IMR-90 (cell line): ENCODE data around the gene PBX3. TPM values are rescaled to one million over a fixed set of nuclear protein-coding genes. Genes with fewer than 3 reads are reported as not detected.

Source experiments
- ATAC-seq: fragments of 200-7000 bp; cut with Tn5 transposase; 2 replicates; pipeline ENCODE4 v1.9.1; 2020; ENCODE audit warnings: low read depth, mild to moderate bottlenecking, moderate library complexity
- BruUV-seq: library from RNA; stranded (reverse); fragments of 400-500 nt; replicated peaks from 2 replicates; lab custom pipeline; 2021; lab: Mats Ljungman, UMichigan
- CTCF ChIA-PET: fragments of 300-600 bp; formaldehyde crosslinking; extraction: SDS; loops from one replicate; lab custom pipeline; 2021; ENCODE audit warnings: antibody characterized with exemption; lab: Yijun Ruan, JAX
- POLR2A ChIA-PET: fragments of 300-600 bp; sonication (Branson Sonifier 250); formaldehyde crosslinking; loops from one replicate; lab custom pipeline; 2022; ENCODE audit warnings: antibody characterized with exemption; ENCODE audit not compliant: unreplicated experiment; lab: Charles Lee
- DNase-seq: peaks from one replicate; pipeline ENCODE4 v3.0.0; 2013
- H2AFZ ChIP-seq: replicated peaks from 2 replicates; pipeline ENCODE3; 2013; ENCODE audit warnings: low read length, mild to moderate bottlenecking; ENCODE audit not compliant: poor library complexity
- H2AK5ac ChIP-seq: 2 replicates; pipeline ENCODE4 v1.6.1; 2013; ENCODE audit warnings: low read depth, low read length, inconsistent platforms
- H2AK9ac ChIP-seq: replicated peaks from 2 replicates; pipeline ENCODE3; 2013; ENCODE audit warnings: mild to moderate bottlenecking, low read depth, low read length, moderate library complexity; ENCODE audit not compliant: poor library complexity
- H2BK120ac ChIP-seq: 2 replicates; pipeline ENCODE4 v1.6.1; 2013; ENCODE audit warnings: low read depth, low read length, inconsistent platforms
- H2BK15ac ChIP-seq: 3 replicates; pipeline ENCODE4 v1.6.1; 2013; ENCODE audit warnings: low read depth, low read length, inconsistent platforms
- H2BK20ac ChIP-seq: 2 replicates; pipeline ENCODE4 v1.6.1; 2013; ENCODE audit warnings: low read depth, mild to moderate bottlenecking, inconsistent platforms, low read length, moderate library complexity
- H2BK5ac ChIP-seq: 2 replicates; pipeline ENCODE4 v1.6.1; 2013; ENCODE audit warnings: mild to moderate bottlenecking, low read depth, low read length, inconsistent platforms; ENCODE audit not compliant: poor library complexity, severe bottlenecking
- H3K14ac ChIP-seq: replicated peaks from 2 replicates; pipeline ENCODE4 v1.6.1; 2013; ENCODE audit warnings: low read depth, low read length, inconsistent platforms
- H3K18ac ChIP-seq: 2 replicates; pipeline ENCODE4 v1.6.1; 2013; ENCODE audit warnings: low read depth, low read length, control low read depth
- H3K23ac ChIP-seq: 2 replicates; pipeline ENCODE4 v1.6.1; 2013; ENCODE audit warnings: low read depth, low read length, inconsistent platforms
- H3K27ac ChIP-seq: 2 replicates; pipeline ENCODE4 v1.5.1; 2013; ENCODE audit warnings: mild to moderate bottlenecking, control low read depth, low read length; ENCODE audit not compliant: insufficient read depth
- H3K27me3 ChIP-seq: 2 replicates; pipeline ENCODE4 v1.6.1; 2013; ENCODE audit warnings: low read length; ENCODE audit not compliant: control insufficient read depth, insufficient read depth
- H3K36me3 ChIP-seq: 2 replicates; pipeline ENCODE4 v1.6.1; 2013; ENCODE audit warnings: low read length, mixed read lengths; ENCODE audit not compliant: control insufficient read depth, insufficient read depth
- H3K4ac ChIP-seq: 2 replicates; pipeline ENCODE4 v1.6.1; 2013; ENCODE audit warnings: low read depth, low read length, inconsistent platforms
- H3K4me1 ChIP-seq: 2 replicates; pipeline ENCODE4 v1.6.1; 2013; ENCODE audit warnings: low read length, mixed read lengths; ENCODE audit not compliant: control insufficient read depth, insufficient read depth
- H3K4me2 ChIP-seq: 2 replicates; pipeline ENCODE4 v1.6.1; 2013; ENCODE audit warnings: low read depth, mild to moderate bottlenecking, control low read depth, low read length, moderate library complexity
- H3K4me3 ChIP-seq: 2 replicates; pipeline ENCODE4 v1.5.1; 2013; ENCODE audit warnings: low read depth, mild to moderate bottlenecking, control low read depth, low read length, moderate library complexity; ENCODE audit not compliant: insufficient read depth
- H3K56ac ChIP-seq: 2 replicates; pipeline ENCODE4 v1.6.1; 2013; ENCODE audit warnings: low read length, inconsistent platforms; ENCODE audit not compliant: insufficient read depth; ENCODE audit errors: extremely low read depth
- H3K79me1 ChIP-seq, 2 experiments: 2 replicates each; pipeline ENCODE4 v1.6.1; 2013; ENCODE audit warnings: low read length in 2 of 2, inconsistent platforms in 1 of 2, low read depth in 1 of 2
- H3K9ac ChIP-seq: 2 replicates; pipeline ENCODE4 v1.6.1; 2013; ENCODE audit warnings: low read depth, low read length, control low read depth
- H3K9me1 ChIP-seq: 2 replicates; pipeline ENCODE4 v1.6.1; 2013; ENCODE audit warnings: low read length, inconsistent platforms; ENCODE audit not compliant: insufficient read depth
- H3K9me3 ChIP-seq: 2 replicates; pipeline ENCODE4 v1.6.1; 2013; ENCODE audit warnings: low read length; ENCODE audit not compliant: control insufficient read depth, insufficient read depth
- H4K20me1 ChIP-seq: 2 replicates; pipeline ENCODE4 v1.6.1; 2013; ENCODE audit warnings: low read length, inconsistent platforms; ENCODE audit not compliant: insufficient read depth
- H4K5ac ChIP-seq: 2 replicates; pipeline ENCODE4 v1.6.1; 2013; ENCODE audit warnings: mild to moderate bottlenecking, low read depth, low read length, control low read depth
- H4K8ac ChIP-seq, 2 experiments: 2 replicates each; pipeline ENCODE4 v1.6.1; 2013; ENCODE audit warnings: low read depth in 2 of 2, low read length in 2 of 2, control low read depth in 1 of 2, inconsistent platforms in 1 of 2
- H4K91ac ChIP-seq: 2 replicates; pipeline ENCODE4 v1.6.1; 2013; ENCODE audit warnings: low read depth, low read length, inconsistent platforms; ENCODE audit not compliant: insufficient read depth
- BHLHE40 ChIP-seq: fragments of 150-350 bp; IDR thresholded peaks from 2 replicates; pipeline ENCODE4 v1.6.1; 2016; ENCODE audit warnings: mild to moderate bottlenecking, low read depth, low read length
- CEBPB ChIP-seq: IDR thresholded peaks from 2 replicates; pipeline ENCODE4 v1.6.1; 2012; ENCODE audit warnings: low read depth, low read length, improper control_type of control experiment
- NFE2L2 ChIP-seq: fragments of 150-350 bp; IDR thresholded peaks from 2 replicates; pipeline ENCODE4 v1.6.1; 2016; ENCODE audit warnings: low read depth, mild to moderate bottlenecking, low read length
- POLR2A ChIP-seq: IDR thresholded peaks from 2 replicates; pipeline ENCODE4 v1.6.1; 2012; ENCODE audit warnings: mild to moderate bottlenecking, low read depth, low read length
- RAD21 ChIP-seq: IDR thresholded peaks from 2 replicates; pipeline ENCODE4 v1.6.1; 2012; ENCODE audit warnings: low read length, improper control_type of control experiment
- RCOR1 ChIP-seq: IDR thresholded peaks from 2 replicates; pipeline ENCODE4 v1.6.1; 2012; ENCODE audit warnings: mild to moderate bottlenecking, low read length, improper control_type of control experiment; ENCODE audit not compliant: insufficient replicate concordance
- RFX5 ChIP-seq: IDR thresholded peaks from 2 replicates; pipeline ENCODE4 v1.8.0; 2012; ENCODE audit warnings: low read depth, mild to moderate bottlenecking, low read length, moderate library complexity
- SMC3 ChIP-seq: fragments of 150-350 bp; IDR thresholded peaks from 2 replicates; pipeline ENCODE4 v1.6.1; 2016; ENCODE audit warnings: low read depth, mild to moderate bottlenecking, antibody characterized with exemption, low read length, moderate library complexity
- USF2 ChIP-seq: fragments of 150-350 bp; IDR thresholded peaks from 2 replicates; pipeline ENCODE4 v1.6.1; 2017; ENCODE audit warnings: mild to moderate bottlenecking, antibody characterized with exemption, low read length, low read depth
- WGBS, 2 experiments: methylation state at CpG; one replicate each; pipeline versions ENCODE4 v1.1.5 to v1.1.7; 2013; ENCODE audit warnings: missing lambda C conversion rate in 2 of 2; ENCODE audit not compliant: insufficient read length in 1 of 2; ENCODE audit errors: extremely low coverage in 2 of 2; 5-methylcytosine and 5-hydroxymethylcytosine counted together
- dilution Hi-C: fragments of 300-500 bp; cut with HindIII; formaldehyde crosslinking; loops from one replicate; pipeline ENCODE4 v1.14.3; 2018; ENCODE audit warnings: low sequenced_read_pairs; ENCODE audit not compliant: unreplicated experiment
- in situ Hi-C: fragments of 300-500 bp; cut with MboI; formaldehyde crosslinking; loops from 3 replicates; pipeline ENCODE4 v1.14.3; 2019; ENCODE audit warnings: low sequenced_read_pairs, inconsistent platforms, mixed read lengths
- intact Hi-C: fragments of 100-400 bp; cut with micrococcal nuclease; formaldehyde crosslinking; loops from 2 replicates; pipeline ENCODE4 v1.10.0; 2022
- polyA plus RNA-seq, 3 experiments: library from polyadenylated mRNA; depleted of rRNA; stranded (reverse); fragments of >200 nt; gene quantifications; 2 replicates each; pipeline ENCODE4 v1.2.3, GENCODE V29; 2012; ENCODE audit warnings: low replicate concordance in 1 of 3
- total RNA-seq: library from RNA; depleted of rRNA; stranded (reverse); fragments of >200 nt; gene quantifications from 2 replicates; pipeline ENCODE4 v1.2.3, GENCODE V29; 2012

The PBX3 gene
- total and polyA plus RNA-seq, 2 of the 4 experiments (the other 2 are of a cell fraction), result 12.0 to 15.6 TPM

GRCh38 chr9:125812403-125812802, 65.2 kb downstream of the PBX3 start:
- BruUV-seq, result no TSS peak
- no peak overlapping the region for H3K18ac ChIP-seq
- no peaks in the 10 kb centered on the region; the same call in 1 of the 2 replicates for H3K36me3 ChIP-seq
- TF ChIP-seq RFX5, result no peak
- no peak for TF ChIP-seq POLR2A
- TF ChIP-seq SMC3, result no peak
- no peak for TF ChIP-seq RCOR1
- TF ChIP-seq BHLHE40, result no peak
- TF ChIP-seq NFE2L2, result no peak
- TF ChIP-seq RAD21, result no peak
- TF ChIP-seq USF2, result no peak
- TF ChIP-seq CEBPB, result no peak
- no peak overlapping the region for H2BK15ac ChIP-seq
- ChIA-PET CTCF (no interaction called here), POLR2A (interaction anchor here (0.6 kb wide), 1 partner anchor 921 kb away, joined by 9 read pairs; no protein-coding TSS in a partner anchor)
- no peak overlapping the region for H4K5ac ChIP-seq
- no peaks in the 10 kb centered on the region; the same call in 1 of the 2 replicates for H4K20me1 ChIP-seq
- in situ Hi-C loops, result no loop called here
- H3K27ac ChIP-seq, result no peak overlapping the region
- no peak overlapping the region for H3K9ac ChIP-seq
- no CpG with 5 or more reads among the region's 6 CpGs for WGBS, 2 experiments
- H2BK5ac ChIP-seq, result no peak overlapping the region
- no peak overlapping the region for H2BK20ac ChIP-seq
- peaks cover 3% of the 10 kb centered on the region; the same call in 1 of the 2 replicates for H3K9me1 ChIP-seq
- dilution Hi-C loops, result no loop called here
- intact Hi-C loops, result no loop called here
- H2AK5ac ChIP-seq, result no peak overlapping the region
- no peak overlapping the region for H3K23ac ChIP-seq
- DNase-seq, result no peak
- H3K4me3 ChIP-seq, result no peak overlapping the region
- H3K9me3 ChIP-seq, result no peaks in the 10 kb centered on the region
- H3K27me3 ChIP-seq, result no peaks in the 10 kb centered on the region
- peaks cover 10 to 32% of the 10 kb centered on the region in 2 experiments; a peak in 3 of 4 replicates for H3K79me1 ChIP-seq
- no peak overlapping the region for H4K8ac ChIP-seq
- no peak overlapping the region for H2BK120ac ChIP-seq
- no peak overlapping the region for H2AFZ ChIP-seq
- no peak overlapping the region for H3K56ac ChIP-seq
- no peak for ATAC-seq
- H4K91ac ChIP-seq, result no peak overlapping the region
- H3K4ac ChIP-seq, result no peak overlapping the region
- no peaks in the 10 kb centered on the region for H3K4me1 ChIP-seq
- H3K4me2 ChIP-seq, result no peak overlapping the region
- no peak overlapping the region for H2AK9ac ChIP-seq
- H3K14ac ChIP-seq, result no peak overlapping the region
